NCI-H2196 (cell line): ENCODE data around the gene AGXT.

Experiments used
- DNase-seq: peaks from one replicate; lab custom pipeline; 2025; ENCODE audit not compliant: unreplicated experiment; lab: John Stamatoyannopoulos, UW

The AGXT gene

DNA sequence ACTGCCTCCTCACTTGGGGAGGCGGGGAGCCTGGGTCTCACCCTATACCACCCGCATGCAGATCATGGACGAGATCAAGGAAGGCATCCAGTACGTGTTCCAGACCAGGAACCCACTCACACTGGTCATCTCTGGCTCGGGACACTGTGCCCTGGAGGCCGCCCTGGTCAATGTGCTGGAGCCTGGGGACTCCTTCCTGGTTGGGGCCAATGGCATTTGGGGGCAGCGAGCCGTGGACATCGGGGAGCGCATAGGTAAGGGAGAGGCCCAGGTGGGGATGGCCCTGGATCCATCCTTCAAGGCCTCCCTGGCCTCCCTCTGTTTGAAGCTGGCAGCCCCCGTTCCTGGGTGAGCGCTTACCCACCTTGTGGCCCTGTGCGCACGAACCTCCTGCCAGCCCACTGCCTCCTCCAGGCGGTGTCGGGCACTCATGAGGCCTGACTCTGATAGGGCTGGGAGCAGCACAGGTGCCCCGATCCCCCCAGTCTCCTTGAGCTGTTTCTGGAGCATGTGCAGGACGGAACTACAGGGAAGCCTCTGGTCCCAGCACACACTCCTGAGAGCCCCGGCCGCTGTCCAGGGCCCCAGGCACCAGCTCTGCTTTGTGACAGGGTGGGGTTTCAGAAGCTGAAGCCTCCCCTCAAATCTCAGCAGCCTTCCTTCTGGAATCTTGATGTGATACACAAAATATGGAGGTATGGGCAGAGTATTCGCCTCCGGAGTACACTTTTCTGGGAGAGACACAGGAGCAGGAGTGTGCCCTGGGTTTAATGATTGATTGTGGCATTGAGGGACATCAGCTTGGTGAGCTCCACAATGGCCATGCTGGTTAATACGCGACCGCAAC lies 708 bp downstream of the AGXT start:
- no peak for DNase-seq

DNA sequence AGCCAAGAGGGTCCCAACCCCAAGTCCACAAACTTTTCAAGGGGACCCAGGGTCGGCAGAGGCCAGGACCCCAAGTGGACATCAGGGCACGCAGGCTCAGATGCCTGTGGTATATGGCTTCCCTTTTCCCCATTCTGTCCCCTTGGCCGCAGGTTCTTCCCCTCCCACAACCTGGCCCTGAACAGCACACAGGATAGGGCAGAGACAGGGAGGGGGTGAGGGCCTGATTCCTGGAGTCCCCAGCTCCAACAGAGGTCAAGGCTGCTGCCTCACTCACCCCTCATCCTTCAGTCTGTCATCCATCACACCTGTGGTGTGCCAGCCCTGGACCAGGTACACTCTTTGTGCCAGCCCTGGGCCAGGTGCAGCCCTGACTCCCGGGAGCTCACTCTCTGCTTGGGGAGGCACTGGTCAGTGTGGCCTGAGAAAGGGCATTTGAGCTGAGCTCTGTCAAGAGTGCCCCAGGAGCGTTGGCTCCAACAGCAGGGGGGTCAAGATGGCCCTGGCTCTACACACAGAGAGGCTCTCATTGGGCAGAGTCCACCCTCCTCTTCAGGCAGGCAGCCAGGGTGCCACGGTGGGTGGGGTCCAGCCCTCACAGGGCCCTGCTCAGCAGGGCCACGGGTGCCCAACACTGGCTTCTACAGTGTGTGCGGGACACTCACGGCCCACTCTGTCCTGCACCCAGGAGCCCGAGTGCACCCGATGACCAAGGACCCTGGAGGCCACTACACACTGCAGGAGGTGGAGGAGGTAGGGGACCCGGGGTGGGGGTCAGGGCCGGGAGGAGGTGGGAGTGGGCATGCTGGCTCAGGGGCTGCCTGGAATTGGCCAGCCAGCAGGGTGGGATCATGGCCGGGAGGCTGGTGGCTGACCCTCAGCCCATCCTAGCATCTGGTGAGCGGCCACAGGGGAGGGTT lies 1.6 kb downstream of the AGXT start:
- DNase-seq = no peak

DNA sequence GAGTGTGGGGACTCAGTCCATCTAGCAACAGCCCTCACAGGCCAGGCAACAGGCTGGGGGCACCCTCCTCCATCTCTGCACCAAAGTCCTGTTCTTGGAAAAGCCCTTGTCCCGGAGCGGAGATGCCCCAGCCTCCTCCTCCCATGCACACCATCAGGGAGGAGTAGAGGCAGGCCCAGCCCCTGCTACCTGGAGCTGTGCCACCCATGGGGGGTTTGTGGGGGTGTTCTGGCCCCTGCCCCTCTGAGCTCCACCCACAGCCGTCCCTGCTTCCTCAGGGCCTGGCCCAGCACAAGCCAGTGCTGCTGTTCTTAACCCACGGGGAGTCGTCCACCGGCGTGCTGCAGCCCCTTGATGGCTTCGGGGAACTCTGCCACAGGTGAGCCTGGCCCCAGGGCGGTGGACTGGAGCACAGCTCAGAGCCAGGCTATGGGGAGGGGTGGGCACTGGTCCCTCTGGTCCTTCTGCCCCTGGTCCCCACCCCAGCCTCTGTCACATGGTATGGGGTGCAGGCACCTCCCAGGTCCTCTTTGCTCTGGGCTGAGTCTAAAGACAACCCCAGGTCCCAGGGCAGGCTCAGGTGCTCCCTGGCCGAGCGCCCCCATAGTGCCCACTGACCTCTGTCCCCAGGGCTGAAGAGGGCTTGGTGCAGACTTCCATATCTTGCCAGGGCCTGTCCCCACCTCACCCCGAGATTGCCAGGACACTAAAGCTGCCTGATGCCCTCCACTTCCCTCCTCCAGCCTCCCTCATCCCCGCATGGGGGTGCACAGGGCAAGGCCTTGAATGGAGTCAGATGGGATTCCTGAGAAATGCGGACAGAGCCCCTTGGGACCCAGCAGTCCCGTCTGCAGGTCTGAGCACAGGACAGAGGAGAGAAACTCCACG lies 2.7 kb downstream of the AGXT start:
- no peak for DNase-seq

DNA sequence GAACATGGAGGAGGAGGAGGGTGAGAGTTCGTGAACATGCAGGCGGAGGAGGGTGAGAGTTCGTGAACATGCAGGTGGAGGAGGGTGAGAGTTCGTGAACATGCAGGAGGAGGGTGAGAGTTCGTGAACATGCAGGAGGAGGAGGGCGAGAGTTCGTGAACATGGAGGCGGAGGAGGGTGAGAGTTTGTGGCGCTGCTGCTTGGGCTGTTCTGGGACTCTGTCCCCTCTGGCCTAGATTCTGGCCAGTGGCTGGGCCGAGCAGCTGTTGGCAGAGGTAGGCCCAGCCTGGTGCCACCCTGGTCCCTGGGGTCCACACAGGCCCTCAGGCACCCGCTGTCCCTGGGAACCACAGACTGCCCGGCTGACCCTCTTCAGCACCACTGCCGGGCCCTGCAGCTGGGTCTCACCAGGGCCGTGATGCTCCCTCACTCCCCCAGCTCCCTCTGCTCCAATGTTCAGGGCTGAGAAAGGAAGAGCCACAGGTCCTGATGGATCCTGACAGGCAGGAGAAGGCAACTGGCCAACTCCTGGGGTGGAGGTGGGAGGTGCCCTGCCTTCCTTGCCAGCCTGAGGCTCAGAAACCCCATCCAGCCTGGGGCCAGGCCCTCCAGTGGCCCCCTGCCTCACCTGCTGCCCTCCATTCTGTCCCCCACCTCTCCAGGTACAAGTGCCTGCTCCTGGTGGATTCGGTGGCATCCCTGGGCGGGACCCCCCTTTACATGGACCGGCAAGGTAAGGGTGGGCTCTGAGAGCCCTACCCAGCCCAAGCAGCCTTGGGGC lies 3.9 kb downstream of the AGXT start:
- no peak for DNase-seq

DNA sequence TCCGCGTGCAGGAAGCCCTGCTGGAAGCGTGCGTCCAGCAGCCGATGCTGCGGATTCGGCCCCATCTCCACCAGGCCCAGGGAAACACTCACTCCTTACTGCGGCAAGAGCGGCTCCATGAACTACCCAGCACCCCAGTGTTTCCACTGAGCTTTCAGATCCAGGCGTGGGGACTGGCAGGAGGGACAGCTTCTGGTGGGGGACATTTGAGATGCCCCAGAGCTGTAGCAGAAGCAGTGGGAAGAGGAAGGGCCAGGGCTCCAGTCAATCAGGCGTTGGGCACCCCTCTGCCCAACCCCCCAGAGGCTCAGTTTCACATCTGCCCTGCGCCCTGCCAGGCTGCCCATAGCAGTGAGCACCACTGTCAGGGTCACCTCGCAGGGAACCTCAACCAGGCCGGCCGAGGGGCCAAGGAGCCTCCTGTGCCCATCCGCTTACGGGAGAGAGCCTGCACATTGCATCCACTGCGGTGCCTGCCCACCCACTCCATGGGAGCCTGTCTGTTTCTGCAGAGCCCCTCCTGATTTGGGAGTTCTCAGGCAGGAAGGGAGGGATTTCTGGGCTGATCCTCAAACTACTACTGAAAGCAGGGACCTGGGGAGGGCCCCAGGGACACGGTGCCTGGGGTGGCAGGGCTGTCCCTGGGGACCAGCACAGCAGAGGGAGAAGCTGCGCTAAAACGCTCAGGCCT lies 4.6 kb downstream of the AGXT start:
- no peak for DNase-seq

DNA sequence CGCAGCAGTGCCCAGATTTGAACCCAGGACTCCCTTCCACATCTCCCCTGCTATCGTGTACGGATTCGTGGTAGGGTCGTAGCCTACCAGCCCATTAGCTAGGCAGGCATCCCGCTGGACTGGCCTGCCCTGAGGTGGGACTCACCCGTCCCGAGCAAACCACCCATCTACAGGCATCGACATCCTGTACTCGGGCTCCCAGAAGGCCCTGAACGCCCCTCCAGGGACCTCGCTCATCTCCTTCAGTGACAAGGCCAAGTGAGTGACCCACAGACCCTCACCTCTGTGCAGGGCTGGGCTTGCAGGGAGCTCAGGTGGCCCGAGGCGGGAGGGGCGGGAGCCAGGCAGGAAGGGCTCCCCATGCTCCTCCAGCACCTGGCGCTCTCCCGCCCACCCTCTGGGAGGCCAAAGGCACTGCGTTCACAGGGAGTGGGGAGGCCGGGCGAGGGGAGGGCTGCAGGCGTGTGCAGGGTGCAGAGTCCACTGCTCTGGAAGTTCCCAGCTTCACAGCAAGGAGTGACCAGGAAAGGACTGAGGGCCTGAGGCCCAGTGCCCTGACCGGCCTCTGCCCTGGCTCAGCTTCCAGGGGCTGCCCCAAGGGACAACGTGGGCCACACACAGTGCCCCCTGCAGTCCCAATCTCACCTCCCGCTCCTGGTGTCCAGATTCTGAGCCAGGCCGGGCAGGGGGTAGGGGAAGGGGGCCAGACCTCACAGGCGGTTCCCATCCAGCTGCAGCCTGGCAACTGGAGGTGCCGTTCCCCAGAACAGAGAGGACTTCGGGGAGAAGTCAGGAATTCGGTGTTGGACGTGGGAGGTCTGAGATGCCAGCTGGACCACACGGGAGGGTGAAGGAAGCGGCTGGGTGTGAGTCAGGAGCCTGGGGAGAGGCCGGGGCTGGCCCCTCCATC lies 5.4 kb downstream of the AGXT start:
- DNase-seq = no peak

DNA sequence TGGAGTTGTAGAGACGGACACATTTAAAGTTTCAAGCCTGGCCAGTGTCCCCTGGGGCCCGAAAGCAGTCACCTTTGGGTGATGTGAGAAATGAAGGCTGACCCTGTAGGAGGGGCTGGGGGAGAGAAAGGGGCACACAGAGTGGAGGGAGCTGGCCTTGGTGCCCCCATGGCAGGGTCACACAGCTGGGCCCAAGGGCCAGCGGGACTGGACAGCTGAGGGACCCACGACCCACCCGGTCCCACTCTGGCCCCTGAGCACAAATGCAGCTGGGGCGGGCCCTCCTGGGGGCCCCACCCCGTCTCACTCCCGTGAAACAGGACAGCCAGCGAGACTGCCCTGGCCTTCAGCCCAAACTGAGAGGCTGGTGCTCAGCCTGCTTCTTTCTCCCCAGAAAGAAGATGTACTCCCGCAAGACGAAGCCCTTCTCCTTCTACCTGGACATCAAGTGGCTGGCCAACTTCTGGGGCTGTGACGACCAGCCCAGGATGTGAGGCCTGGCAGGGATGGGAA lies 6.1 kb downstream of the AGXT start:
- DNase-seq = no peak

DNA sequence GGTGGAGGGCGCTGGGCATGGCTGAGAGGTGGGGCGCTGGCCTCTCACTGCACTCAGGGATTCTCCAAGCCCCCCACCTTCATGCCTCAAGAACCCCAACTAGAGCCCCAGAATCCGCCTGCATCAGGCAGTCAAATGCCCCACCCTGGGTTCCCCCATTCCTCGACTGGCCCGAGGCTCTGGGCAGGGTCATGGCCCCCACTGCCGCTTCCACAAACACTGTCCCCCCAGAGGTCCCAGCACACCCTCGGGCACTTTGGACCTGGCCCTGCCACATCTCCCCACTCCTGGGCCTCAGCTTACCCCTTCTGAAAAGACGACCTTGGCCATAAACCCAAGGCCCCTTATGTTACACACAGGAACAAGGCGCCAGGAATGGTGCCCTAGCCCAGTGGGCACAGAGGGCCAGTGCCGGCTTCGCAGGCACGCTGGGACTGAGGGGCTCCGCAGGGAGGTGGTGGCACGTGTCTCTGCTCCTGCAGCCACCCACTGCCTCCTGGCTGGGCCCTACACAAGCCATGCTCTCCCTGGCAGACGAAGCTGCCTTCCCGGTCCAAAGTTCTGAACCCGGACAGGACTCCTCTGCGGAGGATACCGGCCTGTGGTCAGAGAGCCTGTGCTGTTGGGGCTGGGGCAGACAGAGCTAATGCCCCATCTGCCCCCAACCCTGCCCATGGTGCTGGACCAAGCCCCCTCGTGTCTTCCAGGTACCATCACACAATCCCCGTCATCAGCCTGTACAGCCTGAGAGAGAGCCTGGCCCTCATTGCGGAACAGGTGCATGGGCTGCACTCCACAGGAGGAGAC lies 6.8 kb downstream of the AGXT start:
- no peak for DNase-seq

DNA sequence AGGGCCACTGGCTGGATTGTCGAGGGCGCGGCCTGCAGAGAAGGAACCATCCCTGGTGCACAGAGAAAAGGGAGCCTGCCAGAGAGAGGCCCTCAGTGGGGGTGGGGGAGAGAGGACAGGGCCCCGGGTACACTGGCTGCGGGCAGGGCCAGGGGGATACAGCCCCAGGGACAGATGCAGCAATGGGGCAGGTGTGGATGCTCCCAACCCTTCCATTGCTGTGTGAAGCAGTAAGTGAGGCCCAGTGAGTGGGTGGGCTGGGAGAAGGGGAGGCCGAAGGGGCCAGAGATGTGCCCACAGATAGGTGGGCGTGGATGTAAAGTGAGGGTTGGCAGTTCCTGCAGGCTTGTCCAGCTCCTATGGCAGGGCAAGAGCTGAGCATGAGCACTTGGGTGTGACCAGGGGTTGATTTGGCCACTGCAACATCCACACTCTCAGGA lies 7.4 kb downstream of the AGXT start:
- no peak for DNase-seq

DNA sequence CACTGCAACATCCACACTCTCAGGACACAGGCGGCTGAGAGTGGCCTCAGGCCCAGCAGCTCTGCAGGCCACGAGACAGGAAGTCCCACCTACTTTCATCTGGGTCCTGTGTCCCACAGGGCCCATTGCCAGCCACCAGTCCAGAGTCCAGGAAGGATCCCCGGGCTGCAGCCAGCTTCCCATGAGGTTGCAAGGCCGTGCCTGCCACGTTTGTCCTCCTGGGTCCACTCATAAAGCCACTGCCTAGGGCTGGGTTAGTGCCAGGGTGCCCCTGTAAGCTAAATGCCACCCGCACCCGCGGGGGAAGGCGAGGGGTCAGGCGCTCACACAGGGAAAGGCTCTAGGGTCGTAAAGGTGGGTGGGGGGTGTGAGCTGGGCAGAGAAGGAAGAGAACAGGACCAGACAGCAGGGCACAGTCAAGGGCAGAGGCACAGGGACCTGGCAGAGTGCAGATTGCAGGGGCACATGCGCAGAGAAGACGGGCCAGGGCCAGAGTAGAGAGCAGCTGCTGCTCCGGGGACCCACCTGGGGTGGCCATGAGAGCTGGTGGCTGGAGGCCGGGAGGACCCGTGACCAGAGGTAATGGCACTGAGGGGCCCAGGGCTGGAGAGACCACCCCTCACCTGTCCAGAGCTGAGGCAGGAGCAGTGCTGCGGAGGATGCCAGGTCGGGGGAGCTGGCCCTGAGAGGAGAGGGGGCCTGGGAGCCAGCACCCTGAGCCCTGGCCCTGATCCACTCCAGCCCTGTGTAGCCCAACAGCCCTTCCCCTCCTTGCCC lies 8.0 kb downstream of the AGXT start:
- DNase-seq = no peak

DNA sequence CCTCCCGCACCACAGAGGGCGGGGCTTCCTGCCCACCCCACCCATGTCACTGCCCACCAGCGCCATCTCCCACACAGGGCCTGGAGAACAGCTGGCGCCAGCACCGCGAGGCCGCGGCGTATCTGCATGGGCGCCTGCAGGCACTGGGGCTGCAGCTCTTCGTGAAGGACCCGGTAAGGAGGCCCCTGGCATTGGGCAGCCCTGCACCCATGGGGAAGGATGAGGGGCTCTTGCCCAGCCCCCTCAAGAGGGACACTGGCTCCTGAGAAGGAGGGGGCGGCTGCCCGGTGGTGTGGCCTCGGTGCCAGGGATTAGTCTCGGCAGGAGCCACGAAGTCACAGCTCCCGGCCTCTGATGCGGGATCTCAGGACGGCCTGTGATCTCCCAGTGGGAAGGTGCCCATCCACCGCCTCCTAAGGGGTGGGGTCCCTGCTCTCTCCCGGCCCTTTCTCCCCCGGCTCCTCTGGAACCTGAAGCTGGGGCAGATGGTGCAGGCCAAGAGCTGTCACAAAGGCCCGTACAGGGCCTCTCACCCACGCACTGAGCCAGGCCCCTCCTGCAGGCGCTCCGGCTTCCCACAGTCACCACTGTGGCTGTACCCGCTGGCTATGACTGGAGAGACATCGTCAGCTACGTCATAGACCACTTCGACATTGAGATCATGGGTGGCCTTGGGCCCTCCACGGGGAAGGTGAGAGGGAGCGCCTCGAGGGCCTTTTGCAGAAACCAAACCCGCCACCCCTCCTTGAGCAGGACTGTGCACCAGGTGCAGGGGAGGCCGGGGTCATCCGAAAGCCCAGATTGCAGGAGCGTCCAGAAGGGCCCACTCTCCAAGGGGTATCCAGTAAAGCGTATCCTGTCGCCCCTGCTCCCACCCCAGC lies 9.1 kb downstream of the AGXT start:
- DNase-seq = no peak

DNA sequence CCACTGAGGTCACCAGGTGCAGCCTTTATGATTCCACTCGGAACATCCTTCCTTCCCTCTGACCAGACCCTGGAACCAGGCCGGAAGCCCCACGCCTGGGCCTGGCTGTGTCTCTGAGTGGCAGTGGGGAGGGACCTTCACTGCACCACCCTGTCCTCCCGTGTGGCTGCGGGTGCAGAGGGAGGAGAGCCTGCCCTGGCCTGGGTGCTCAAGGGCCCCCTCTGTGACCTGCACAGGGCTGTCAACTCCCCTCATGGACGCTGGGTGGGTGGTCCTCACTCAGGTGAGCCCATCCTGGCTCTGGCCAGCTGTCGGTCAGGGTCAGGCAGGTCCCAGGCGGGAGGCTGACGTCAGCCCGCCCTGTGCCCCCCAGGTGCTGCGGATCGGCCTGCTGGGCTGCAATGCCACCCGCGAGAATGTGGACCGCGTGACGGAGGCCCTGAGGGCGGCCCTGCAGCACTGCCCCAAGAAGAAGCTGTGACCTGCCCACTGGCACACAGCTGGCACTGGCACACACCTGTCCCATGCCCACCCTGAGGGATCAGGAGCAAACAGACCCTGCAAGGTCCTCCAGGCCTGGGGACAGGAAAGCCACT lies 9.8 kb downstream of the AGXT start:
- no peak for DNase-seq

DNA sequence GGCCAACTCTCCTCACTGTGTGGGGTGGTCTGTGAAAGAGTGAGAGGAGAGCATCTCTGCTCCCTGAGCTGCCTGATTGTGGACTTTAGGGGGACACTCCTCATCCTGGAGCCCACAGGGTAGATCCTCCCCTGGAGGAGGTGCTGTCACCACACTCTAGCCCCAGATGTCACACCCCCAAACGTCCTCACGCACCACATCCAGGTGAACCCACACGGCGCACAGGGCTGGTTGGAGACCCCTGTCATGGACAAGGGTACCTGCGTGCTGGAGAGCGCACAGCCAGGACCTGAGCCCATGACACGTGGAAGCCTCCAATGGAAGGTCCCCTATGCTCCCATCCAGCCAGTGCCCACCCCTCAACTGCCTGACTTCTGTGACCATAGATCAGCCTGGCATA lies 10.5 kb downstream of the AGXT start:
- no peak for DNase-seq

DNA sequence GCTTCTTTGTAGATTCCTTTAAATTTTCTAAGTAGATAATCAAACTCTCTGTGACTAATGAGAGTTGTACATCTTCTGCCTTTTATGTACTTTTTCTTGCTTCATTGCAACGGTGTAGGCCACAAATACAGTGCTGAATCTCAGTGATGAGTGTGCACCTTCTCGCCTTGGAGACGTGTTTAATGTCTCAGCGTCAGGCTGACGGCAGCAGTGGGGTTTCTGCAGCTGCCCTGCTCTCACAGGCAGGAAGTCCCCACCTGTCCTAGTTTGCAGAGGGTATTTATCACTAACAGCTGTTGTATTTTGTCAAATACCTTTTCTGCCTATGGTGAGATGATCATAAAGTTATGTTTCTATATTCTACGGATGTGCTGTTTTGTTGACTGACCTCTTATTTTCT lies 13.3 kb downstream of the AGXT start:
- peak; percentile 30 for DNase-seq

DNA sequence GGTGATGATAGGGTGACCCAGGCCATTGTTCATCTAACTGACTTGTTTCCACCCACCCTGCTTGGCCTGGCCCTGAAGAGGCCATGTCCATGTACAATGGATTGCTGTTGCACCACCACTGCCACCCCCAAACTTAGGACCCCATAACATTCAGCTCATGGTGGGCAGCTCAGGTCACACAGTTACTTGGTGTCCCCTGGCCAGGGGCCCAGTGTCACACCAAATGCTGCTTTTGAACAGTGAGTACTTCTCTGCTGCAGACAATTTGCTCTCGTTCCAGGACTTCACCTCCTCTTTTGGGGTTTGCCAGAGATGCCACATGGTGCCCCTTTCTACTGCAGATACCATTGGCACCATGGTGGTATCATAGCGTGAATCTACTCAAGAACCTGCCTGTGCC lies 15.6 kb downstream of the AGXT start:
- DNase-seq = no peak

DNA sequence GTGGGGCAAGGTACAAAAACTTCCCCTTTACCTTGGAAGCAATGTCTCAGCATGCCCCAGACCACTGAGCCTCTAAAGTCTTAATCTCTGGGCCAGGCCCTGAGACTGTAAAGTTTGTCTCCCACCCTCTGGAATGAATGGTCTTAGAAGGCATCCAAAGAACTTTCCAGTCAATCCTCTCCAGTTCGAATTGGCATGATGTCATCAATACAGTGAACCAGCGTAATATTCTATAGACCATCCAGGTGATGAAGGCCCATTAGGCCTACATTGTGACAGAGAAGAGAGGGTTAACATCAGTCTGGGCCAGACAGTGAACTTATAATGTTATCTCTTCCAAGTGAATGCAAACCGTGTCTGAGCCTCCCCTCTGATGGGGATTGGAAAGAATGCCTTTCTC lies 16.1 kb downstream of the AGXT start:
- DNase-seq = no peak
